HepG2 (cell line): ENCODE measurements around the gene GYPA. TPM values are rescaled to one million over a fixed set of nuclear protein-coding genes. Genes with fewer than 3 reads are reported as not detected.

ENCODE experiments used
- ATAC-seq: fragments of 200-7000 bp; cut with Tn5 transposase; 3 replicates; pipeline ENCODE4 v1.9.1; 2020; ENCODE audit warnings: mild to moderate bottlenecking, moderate library complexity
- BruUV-seq: library from RNA; stranded (reverse); fragments of 400-500 nt; replicated peaks from 2 replicates; lab custom pipeline; 2021; lab: Mats Ljungman, UMichigan
- CTCF ChIA-PET: fragments of 300-600 bp; formaldehyde crosslinking; extraction: SDS; loops from one replicate; lab custom pipeline; 2021; ENCODE audit warnings: low total read pairs, inconsistent platforms, low intra/inter-chr PET ratio; lab: Yijun Ruan, JAX
- POLR2A ChIA-PET: fragments of 350-600 bp; sonication (Branson Sonifier 250); formaldehyde crosslinking; loops from one replicate; lab custom pipeline; 2020; ENCODE audit warnings: antibody characterized with exemption, inconsistent platforms; lab: Yijun Ruan, JAX
- DNase-seq: peaks from one replicate; pipeline ENCODE4 v3.0.0-alpha.2; 2015; ENCODE audit warnings: low spot score
- FAIRE-seq: peaks from 3 replicates; lab custom pipeline; 2011; peaks lifted over from hg19 to GRCh38; lab: Jason Lieb, UNC
- H2AFZ ChIP-seq: one replicate; pipeline ENCODE4 v1.6.1; 2011; ENCODE audit warnings: low read length, inconsistent platforms
- H3K27ac ChIP-seq: fragments of 300-600 bp; 3 replicates; pipeline ENCODE4 v1.8.0; 2011; ENCODE audit warnings: mixed run types, mild to moderate bottlenecking, mixed read lengths, low read length, inconsistent platforms; ENCODE audit not compliant: insufficient read depth; ENCODE audit errors: extremely low read length
- H3K27me3 ChIP-seq, 2 experiments: fragments of 200-600 bp in 1 of 2; 2 replicates in 1 of 2; 3 replicates in 1 of 2; pipeline versions ENCODE4 v1.6.0 to v1.8.0; 2011; ENCODE audit warnings: low read length in 2 of 2, mild to moderate bottlenecking in 2 of 2, moderate library complexity in 2 of 2, inconsistent platforms in 1 of 2; ENCODE audit not compliant: insufficient read depth in 2 of 2, control insufficient read depth in 1 of 2
- H3K36me3 ChIP-seq, 2 experiments: fragments of 200-600 bp in 1 of 2; replicated peaks in 1 of 2; 2 replicates in 1 of 2; 3 replicates in 1 of 2; pipeline versions ENCODE4 v1.5.1 to v1.8.0; 2011; ENCODE audit warnings: low read length in 2 of 2, inconsistent platforms in 1 of 2; ENCODE audit not compliant: insufficient read depth in 2 of 2, control insufficient read depth in 1 of 2
- H3K4me1 ChIP-seq: 2 replicates; pipeline ENCODE4 v1.5.1; 2012; ENCODE audit warnings: low read length, inconsistent platforms; ENCODE audit not compliant: insufficient read depth
- H3K4me2 ChIP-seq: 2 replicates; pipeline ENCODE4 v1.6.0; 2011; ENCODE audit warnings: low read depth, low read length, inconsistent platforms
- H3K4me3 ChIP-seq, 3 experiments: fragments of 200-600 bp in 1 of 3; sonication (generic), shearing (Covaris generic) in 1 of 3; replicated peaks in 1 of 3; 2 replicates each; pipeline ENCODE4 v1.5.1; 2011 to 2016; ENCODE audit warnings: low read length in 3 of 3, inconsistent platforms in 2 of 3, low read depth in 2 of 3, mild to moderate bottlenecking in 2 of 3, control low read depth in 1 of 3, mixed read lengths in 1 of 3; ENCODE audit not compliant: insufficient read depth in 1 of 3
- H3K79me2 ChIP-seq: one replicate; pipeline ENCODE4 v1.6.1; 2011; ENCODE audit warnings: low read length, inconsistent platforms; ENCODE audit not compliant: insufficient read depth
- H3K9ac ChIP-seq: 2 replicates; pipeline ENCODE4 v1.6.0; 2011; ENCODE audit warnings: mild to moderate bottlenecking, low read depth, low read length, inconsistent platforms; ENCODE audit not compliant: insufficient read depth
- H3K9me3 ChIP-seq: 2 replicates; pipeline ENCODE4 v1.5.1; 2012; ENCODE audit warnings: mild to moderate bottlenecking, low read length
- H4K20me1 ChIP-seq: 2 replicates; pipeline ENCODE4 v1.6.0; 2011; ENCODE audit warnings: inconsistent platforms, mild to moderate bottlenecking, low read length, moderate library complexity; ENCODE audit not compliant: insufficient read depth
- EHMT2 ChIP-seq: fragments of 200-600 bp; sonication (generic); IDR thresholded peaks from 2 replicates; pipeline ENCODE4 v1.7.0; 2017; ENCODE audit warnings: antibody characterized with exemption, low read depth, low read length, borderline replicate concordance
- GATAD2A ChIP-seq: IDR thresholded peaks from 2 replicates; pipeline ENCODE4 v1.6.1; 2016
- ISL2 ChIP-seq: sonication (generic); formaldehyde crosslinking; IDR thresholded peaks from 2 replicates; pipeline ENCODE4 v1.5.0; 2020; ENCODE audit warnings: missing genetic modification reagents
- MAZ ChIP-seq, 2 experiments: sonication (generic) in 1 of 2; formaldehyde crosslinking in 1 of 2; IDR thresholded peaks; 2 replicates each; pipeline versions ENCODE4 v1.5.0 to v1.6.1; 2012 to 2020; ENCODE audit warnings: low read depth in 2 of 2, mild to moderate bottlenecking in 2 of 2, borderline replicate concordance in 1 of 2, improper control_type of control experiment in 1 of 2, low read length in 1 of 2, missing genetic modification reagents in 1 of 2, moderate library complexity in 1 of 2
- NR1H2 ChIP-seq: sonication (generic); formaldehyde crosslinking; IDR thresholded peaks from 2 replicates; pipeline ENCODE4 v1.8.1; 2022; ENCODE audit warnings: low read depth, missing genetic modification reagents, borderline replicate concordance
- PCBP2 ChIP-seq: fragments of 200-400 bp; formaldehyde crosslinking; optimal IDR thresholded peaks from 2 replicates; pipeline ENCODE3; 2018; ENCODE audit warnings: low read length, low read depth; ENCODE audit not compliant: poor library complexity, severe bottlenecking
- PHF20 ChIP-seq: sonication (generic); formaldehyde crosslinking; IDR thresholded peaks from 2 replicates; pipeline ENCODE4 v1.5.0; 2020; ENCODE audit warnings: mild to moderate bottlenecking, missing genetic modification reagents
- TBX2 ChIP-seq: sonication (generic); formaldehyde crosslinking; IDR thresholded peaks from 2 replicates; pipeline ENCODE4 v1.5.0; 2020; ENCODE audit warnings: missing genetic modification reagents, mild to moderate bottlenecking, borderline replicate concordance
- TCF7 ChIP-seq: sonication (generic); IDR thresholded peaks from 2 replicates; pipeline ENCODE4 v1.6.1; 2016; ENCODE audit warnings: antibody characterized with exemption, low read depth
- ZFP36L1 ChIP-seq: sonication (generic); formaldehyde crosslinking; IDR thresholded peaks from 2 replicates; pipeline ENCODE4 v1.8.0; 2022; ENCODE audit warnings: mild to moderate bottlenecking, missing genetic modification reagents, moderate library complexity
- ZNF24 ChIP-seq: fragments of 450-650 bp; IDR thresholded peaks from 2 replicates; pipeline ENCODE4 v1.6.1; 2017; ENCODE audit warnings: antibody characterized with exemption, mild to moderate bottlenecking
- ZNF788 ChIP-seq: sonication (generic); formaldehyde crosslinking; IDR thresholded peaks from 2 replicates; pipeline ENCODE4 v1.5.0; 2020; ENCODE audit warnings: mild to moderate bottlenecking, missing genetic modification reagents, borderline replicate concordance
- WGBS: methylation state at CpG from one replicate; pipeline ENCODE4 v1.1.6; 2017; ENCODE audit warnings: low lambda C conversion rate; 5-methylcytosine and 5-hydroxymethylcytosine counted together
- in situ Hi-C: cut with HindIII; loops from 2 replicates; pipeline ENCODE4 v1.10.0; 2017; ENCODE audit warnings: low pct_unique_long_range_greater_than_20kb; ENCODE audit not compliant: extremely low pct_ligation_motif_present
- intact Hi-C: fragments of 100-400 bp; cut with micrococcal nuclease; formaldehyde crosslinking; loops from one replicate; pipeline ENCODE4 v1.10.0; 2022; ENCODE audit not compliant: unreplicated experiment
- polyA plus RNA-seq, 8 experiments: library from polyadenylated mRNA; depleted of rRNA in 3 of 8; stranded (reverse) in 7 of 8; unstranded in 1 of 8; fragments of >200 nt; fragmentation: Illumina TruSeq in 4 of 8; extraction: Trizol in 4 of 8; gene quantifications; 2 replicates each; pipeline versions ENCODE4 v1.2.1 to v1.2.3, GENCODE V29; 2011 to 2016; ENCODE audit warnings: low read depth in 4 of 8, missing spikeins in 1 of 8, mixed read lengths in 1 of 8; ENCODE audit not compliant: insufficient read depth in 1 of 8
- total RNA-seq, 5 experiments: library from RNA; depleted of rRNA; stranded (reverse); fragments of >200 nt; fragmentation: Illumina TruSeq; extraction: Trizol; gene quantifications; 2 replicates each; pipeline ENCODE4 v1.2.3, GENCODE V29; 2016; ENCODE audit warnings: low read depth in 1 of 5
- TF ChIP-seq, protein P1 (sequence below): sonication (generic); formaldehyde crosslinking; conservative IDR thresholded peaks from 2 replicates; pipeline ENCODE4 v1.4.0; 2020; ENCODE audit warnings: mild to moderate bottlenecking, missing genetic modification reagents, moderate library complexity
- TF ChIP-seq, protein P2 (sequence below): sonication (generic); formaldehyde crosslinking; IDR thresholded peaks from 2 replicates; pipeline ENCODE4 v1.5.0; 2020; ENCODE audit warnings: missing genetic modification reagents, mild to moderate bottlenecking, borderline replicate concordance
- TF ChIP-seq, protein P3 (sequence below): sonication (generic); formaldehyde crosslinking; IDR thresholded peaks from 2 replicates; pipeline ENCODE4 v1.4.0; 2020; ENCODE audit warnings: mild to moderate bottlenecking, missing genetic modification reagents

Gene GYPA
- total and polyA plus RNA-seq, 2 of the 13 experiments (the other 11 are each of a cell fraction or from before 2014, with no cell fraction given) = not detected

DNA sequence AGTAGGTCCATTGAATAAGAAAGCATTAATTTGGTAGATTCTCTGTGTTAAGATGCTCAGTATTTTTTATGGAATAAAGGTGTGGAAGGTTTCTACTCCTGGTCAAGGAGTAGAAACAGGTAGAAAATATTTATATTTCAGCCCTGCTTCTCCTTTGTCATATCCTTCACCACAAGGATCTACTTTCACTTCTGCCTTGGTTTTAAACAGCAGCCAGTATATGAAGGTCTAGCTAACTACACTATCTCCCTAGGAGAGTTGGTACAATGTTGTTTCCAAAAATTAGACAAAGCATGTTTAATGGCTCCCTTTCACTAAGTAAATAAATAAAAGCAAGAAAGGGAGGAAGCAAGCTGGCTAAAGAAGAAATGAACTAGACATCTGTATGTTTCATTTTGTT is 44.6 kb upstream of the GYPA start:
- no peak for FAIRE-seq
- no TSS peak for BruUV-seq
- TF ChIP-seq TCF7 = no peak
- TF ChIP-seq NR1H2 (CRISPR knock-in tag) = no peak
- TF ChIP-seq, protein P1, sequence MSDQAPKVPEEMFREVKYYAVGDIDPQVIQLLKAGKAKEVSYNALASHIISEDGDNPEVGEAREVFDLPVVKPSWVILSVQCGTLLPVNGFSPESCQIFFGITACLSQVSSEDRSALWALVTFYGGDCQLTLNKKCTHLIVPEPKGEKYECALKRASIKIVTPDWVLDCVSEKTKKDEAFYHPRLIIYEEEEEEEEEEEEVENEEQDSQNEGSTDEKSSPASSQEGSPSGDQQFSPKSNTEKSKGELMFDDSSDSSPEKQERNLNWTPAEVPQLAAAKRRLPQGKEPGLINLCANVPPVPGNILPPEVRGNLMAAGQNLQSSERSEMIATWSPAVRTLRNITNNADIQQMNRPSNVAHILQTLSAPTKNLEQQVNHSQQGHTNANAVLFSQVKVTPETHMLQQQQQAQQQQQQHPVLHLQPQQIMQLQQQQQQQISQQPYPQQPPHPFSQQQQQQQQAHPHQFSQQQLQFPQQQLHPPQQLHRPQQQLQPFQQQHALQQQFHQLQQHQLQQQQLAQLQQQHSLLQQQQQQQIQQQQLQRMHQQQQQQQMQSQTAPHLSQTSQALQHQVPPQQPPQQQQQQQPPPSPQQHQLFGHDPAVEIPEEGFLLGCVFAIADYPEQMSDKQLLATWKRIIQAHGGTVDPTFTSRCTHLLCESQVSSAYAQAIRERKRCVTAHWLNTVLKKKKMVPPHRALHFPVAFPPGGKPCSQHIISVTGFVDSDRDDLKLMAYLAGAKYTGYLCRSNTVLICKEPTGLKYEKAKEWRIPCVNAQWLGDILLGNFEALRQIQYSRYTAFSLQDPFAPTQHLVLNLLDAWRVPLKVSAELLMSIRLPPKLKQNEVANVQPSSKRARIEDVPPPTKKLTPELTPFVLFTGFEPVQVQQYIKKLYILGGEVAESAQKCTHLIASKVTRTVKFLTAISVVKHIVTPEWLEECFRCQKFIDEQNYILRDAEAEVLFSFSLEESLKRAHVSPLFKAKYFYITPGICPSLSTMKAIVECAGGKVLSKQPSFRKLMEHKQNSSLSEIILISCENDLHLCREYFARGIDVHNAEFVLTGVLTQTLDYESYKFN = no peak
- no peak for TF ChIP-seq GATAD2A
- TF ChIP-seq TBX2 (CRISPR knock-in tag) = no peak
- Histone ChIP-seq H3K4me2 (no peak overlapping the region), H3K27me3 (no peaks in the 10 kb centered on the region; a peak in 1 of 5 replicates), H3K9ac (no peak overlapping the region), H3K36me3 (no peaks in the 10 kb centered on the region), H2AFZ (no peak overlapping the region), H3K4me1 (no peaks in the 10 kb centered on the region), H3K4me3 (no peak overlapping the region), H3K27ac (no peak overlapping the region), H3K9me3 (no peaks in the 10 kb centered on the region), H3K79me2 (no peaks in the 10 kb centered on the region), H4K20me1 (no peaks in the 10 kb centered on the region)
- no peak for DNase-seq
- ATAC-seq = no peak
- ChIA-PET CTCF (no interaction called here), POLR2A (no interaction called here)
- in situ Hi-C loops (loop anchor here (25.0 kb wide), 1 partner anchor 602 kb away; no protein-coding TSS in a partner anchor), intact Hi-C loops (no loop called here)

DNA sequence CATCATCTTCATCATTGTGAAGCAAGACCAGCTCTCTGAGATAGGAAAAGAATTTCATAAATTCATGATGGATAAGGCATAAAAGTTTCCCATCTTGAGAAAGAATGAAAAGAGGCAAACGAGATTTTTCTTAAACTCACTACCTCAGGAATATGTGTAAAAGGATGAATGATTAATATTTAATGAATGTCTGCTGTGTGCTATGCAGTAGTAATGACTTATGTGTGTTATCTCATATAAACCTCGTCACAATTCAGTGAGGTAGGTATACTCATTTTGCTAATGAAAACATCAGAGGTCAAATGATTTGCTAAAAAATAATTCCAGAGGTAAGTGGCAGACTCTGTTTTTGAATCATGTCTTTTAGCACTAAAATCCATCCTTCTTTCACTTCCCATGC is 42.6 kb upstream of the GYPA start:
- Histone ChIP-seq H3K9ac (no peak overlapping the region), H3K27ac (no peak overlapping the region), H3K4me3 (no peak overlapping the region), H3K4me2 (no peak overlapping the region), H3K79me2 (no peaks in the 10 kb centered on the region), H3K36me3 (no peaks in the 10 kb centered on the region), H3K9me3 (no peaks in the 10 kb centered on the region), H2AFZ (no peak overlapping the region), H4K20me1 (no peaks in the 10 kb centered on the region), H3K27me3 (no peaks in the 10 kb centered on the region; a peak in 1 of 5 replicates), H3K4me1 (no peaks in the 10 kb centered on the region)
- in situ Hi-C loops = loop anchor here (25.0 kb wide), 1 partner anchor 604 kb away; no protein-coding TSS in a partner anchor
- FAIRE-seq (no peak), DNase-seq (no peak), ATAC-seq (no peak)
- WGBS = 0% methylated on average over 2 of the region's 2 CpGs
- no TSS peak for BruUV-seq
- ChIA-PET POLR2A (no interaction called here), CTCF (no interaction called here)
- intact Hi-C loops = no loop called here
- no peak for TF ChIP-seq ZFP36L1 (CRISPR knock-in tag)
- no peak for TF ChIP-seq PCBP2
- no peak for TF ChIP-seq MAZ (IDR thresholded peaks at IDR 0.05; ENCODE audit: borderline replicate concordance, low read depth, low read length)
- TF ChIP-seq MAZ (CRISPR knock-in tag; IDR thresholded peaks at IDR 0.05; ENCODE audit: low read depth) = no peak
- TF ChIP-seq, protein P2, sequence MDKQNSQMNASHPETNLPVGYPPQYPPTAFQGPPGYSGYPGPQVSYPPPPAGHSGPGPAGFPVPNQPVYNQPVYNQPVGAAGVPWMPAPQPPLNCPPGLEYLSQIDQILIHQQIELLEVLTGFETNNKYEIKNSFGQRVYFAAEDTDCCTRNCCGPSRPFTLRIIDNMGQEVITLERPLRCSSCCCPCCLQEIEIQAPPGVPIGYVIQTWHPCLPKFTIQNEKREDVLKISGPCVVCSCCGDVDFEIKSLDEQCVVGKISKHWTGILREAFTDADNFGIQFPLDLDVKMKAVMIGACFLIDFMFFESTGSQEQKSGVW (CRISPR knock-in tag) = no peak
- TF ChIP-seq PHF20 (CRISPR knock-in tag) = no peak
- TF ChIP-seq EHMT2 = no peak
- TF ChIP-seq ZNF788 (CRISPR knock-in tag) = no peak
- no peak for TF ChIP-seq ISL2 (CRISPR knock-in tag)
- TF ChIP-seq, protein P3, sequence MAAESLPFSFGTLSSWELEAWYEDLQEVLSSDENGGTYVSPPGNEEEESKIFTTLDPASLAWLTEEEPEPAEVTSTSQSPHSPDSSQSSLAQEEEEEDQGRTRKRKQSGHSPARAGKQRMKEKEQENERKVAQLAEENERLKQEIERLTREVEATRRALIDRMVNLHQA (CRISPR knock-in tag) = no peak
- no peak for TF ChIP-seq ZNF24
